BLaER1 (cell line): ENCODE data around the gene ZDHHC5.

Experiments used
- H3K27ac ChIP-seq: shearing (Covaris generic); formaldehyde crosslinking; 2 replicates; pipeline ENCODE4 v1.8.1; 2022
- H3K27me3 ChIP-seq: shearing (Covaris generic); formaldehyde crosslinking; 2 replicates; pipeline ENCODE4 v1.8.1; 2022
- H3K36me3 ChIP-seq: shearing (Covaris generic); formaldehyde crosslinking; 2 replicates; pipeline ENCODE4 v1.8.1; 2022
- H3K4me1 ChIP-seq: shearing (Covaris generic); formaldehyde crosslinking; 2 replicates; pipeline ENCODE4 v1.8.1; 2022
- H3K4me2 ChIP-seq: shearing (Covaris generic); formaldehyde crosslinking; 2 replicates; pipeline ENCODE4 v1.8.1; 2022
- H3K4me3 ChIP-seq: shearing (Covaris generic); formaldehyde crosslinking; 2 replicates; pipeline ENCODE4 v1.8.1; 2022
- H3K9ac ChIP-seq: shearing (Covaris generic); formaldehyde crosslinking; 2 replicates; pipeline ENCODE4 v1.8.1; 2022
- H3K9me3 ChIP-seq: shearing (Covaris generic); formaldehyde crosslinking; 2 replicates; pipeline ENCODE4 v1.8.1; 2022
- H4K20me1 ChIP-seq: shearing (Covaris generic); formaldehyde crosslinking; 2 replicates; pipeline ENCODE4 v1.8.1; 2022
- Cebpa-rat ChIP-seq: shearing (Covaris generic); IDR thresholded peaks from 2 replicates; pipeline ENCODE4 v1.8.1; 2022

The ZDHHC5 gene

GRCh38 chr11:57745206-57745605 lies 77.3 kb downstream of the ZDHHC5 start:
- Histone ChIP-seq H3K4me2 (no peak overlapping the region; the same call in 1 of the 2 replicates), H3K9ac (no peak overlapping the region), H3K9me3 (no peaks in the 10 kb centered on the region), H4K20me1 (peaks cover 39% of the 10 kb centered on the region), H3K27me3 (no peaks in the 10 kb centered on the region), H3K27ac (no peak overlapping the region), H3K4me3 (no peak overlapping the region), H3K4me1 (peaks cover 20% of the 10 kb centered on the region), H3K36me3 (peaks cover 82% of the 10 kb centered on the region)
- TF ChIP-seq Cebpa-rat = no peak

DNA sequence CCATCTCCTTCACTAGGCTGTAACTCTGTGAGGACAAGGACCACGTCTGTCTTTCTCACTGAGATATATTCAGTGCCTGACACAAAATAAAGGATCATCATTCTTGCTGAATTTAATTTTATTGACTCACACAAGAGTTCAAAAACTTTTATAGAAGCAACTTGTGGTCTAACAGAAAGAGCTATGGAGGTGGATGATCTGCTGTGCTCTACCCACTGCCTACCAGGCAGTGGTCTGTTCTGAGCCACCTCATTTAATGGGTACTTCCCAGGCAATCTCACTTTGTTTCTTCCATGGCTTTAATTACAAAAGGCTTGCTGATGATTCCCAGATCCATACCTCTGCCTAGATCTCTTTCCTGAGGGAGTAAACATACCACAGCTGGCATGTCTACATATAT lies 79.0 kb downstream of the ZDHHC5 start:
- TF ChIP-seq Cebpa-rat = no peak
- no peaks in the 10 kb centered on the region for H3K9me3 ChIP-seq
- H4K20me1 ChIP-seq = peaks cover 39% of the 10 kb centered on the region
- peaks cover 83% of the 10 kb centered on the region for H3K36me3 ChIP-seq
- H3K4me3 ChIP-seq = no peak overlapping the region
- no peak overlapping the region for H3K9ac ChIP-seq
- H3K27me3 ChIP-seq = no peaks in the 10 kb centered on the region
- peaks cover 12% of the 10 kb centered on the region for H3K4me1 ChIP-seq
- H3K27ac ChIP-seq = no peak overlapping the region
- H3K4me2 ChIP-seq = no peak overlapping the region
